Measurements from ENCODE around the gene CDCA8. TPM values are rescaled to one million over a fixed set of nuclear protein-coding genes. Genes with fewer than 3 reads are reported as not detected.

The CDCA8 gene
- total RNA-seq, 1 donor from 2014 or later = 5.5 TPM

DNA sequence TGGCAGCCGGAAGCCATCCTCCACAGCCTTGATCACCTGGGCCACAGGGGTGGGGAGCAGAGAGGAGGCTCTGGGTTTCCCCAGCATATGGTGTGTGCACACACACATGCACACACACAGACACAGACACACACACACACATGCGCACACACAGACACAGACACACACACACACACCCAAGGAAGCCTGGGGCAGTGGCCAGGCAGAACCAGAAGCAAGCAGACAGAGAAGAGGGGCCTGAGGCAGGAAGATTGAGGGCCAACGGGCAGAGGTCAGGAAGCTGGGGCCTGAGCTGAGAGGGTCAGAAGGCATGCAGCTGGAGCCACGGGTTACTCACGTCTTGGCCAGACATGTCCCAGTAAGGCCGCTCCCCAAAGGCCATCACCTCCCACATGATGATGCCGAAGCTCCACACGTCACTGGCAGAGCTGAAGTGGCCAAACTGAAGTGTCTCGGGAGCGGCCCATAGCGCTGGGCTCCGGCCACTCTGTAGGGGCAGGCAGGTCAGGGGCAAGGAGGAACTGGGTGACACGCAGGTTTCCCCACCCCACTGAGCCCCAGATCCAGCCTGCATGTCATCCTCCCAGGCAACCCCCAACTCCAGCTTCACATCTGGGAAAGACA, 27.4 kb downstream of the CDCA8 start:
- H3K9me3 ChIP-seq (ENCODE audit: insufficient read depth, low read depth, low read length) = no peaks in the 10 kb centered on the region
- Mint-ChIP-seq H3K4me1 (ENCODE audit: low read depth, unreplicated experiment) (peaks cover 1% of the 10 kb centered on the region), H3K27me3 (ENCODE audit: low read depth, unreplicated experiment) (peaks cover 52% of the 10 kb centered on the region), H3K9me3 (ENCODE audit: unreplicated experiment) (no peaks in the 10 kb centered on the region), H3K27ac (ENCODE audit: unreplicated experiment) (no peak overlapping the region), H3K4me3 (ENCODE audit: unreplicated experiment) (no peak overlapping the region), H3K36me3 (ENCODE audit: low read depth, unreplicated experiment) (peaks cover 2% of the 10 kb centered on the region)
- H3K9ac ChIP-seq (ENCODE audit: low read length) = no peak overlapping the region
- H2AFZ ChIP-seq (ENCODE audit: low read depth, low read length) = no peak overlapping the region
- H3K4me1 ChIP-seq (ENCODE audit: insufficient read depth, low read length) = no peaks in the 10 kb centered on the region
- no peak overlapping the region for H3K27ac ChIP-seq (ENCODE audit: low read depth, low read length)
- H3K79me2 ChIP-seq (ENCODE audit: insufficient read depth, low read length) = no peaks in the 10 kb centered on the region
- H3K36me3 ChIP-seq (ENCODE audit: insufficient read depth, low read length) = no peaks in the 10 kb centered on the region
- no peak overlapping the region for H3K4me3 ChIP-seq (ENCODE audit: insufficient read depth, low read depth, low read length)
- DNase-seq (ENCODE audit: low read depth) (no peak), FAIRE-seq (no peak)
- H3K27me3 ChIP-seq (ENCODE audit: insufficient read depth, low read length) = peaks cover 6% of the 10 kb centered on the region
- H4K20me1 ChIP-seq (ENCODE audit: insufficient read depth, low read length) = no peaks in the 10 kb centered on the region
- TF ChIP-seq, protein P1, sequence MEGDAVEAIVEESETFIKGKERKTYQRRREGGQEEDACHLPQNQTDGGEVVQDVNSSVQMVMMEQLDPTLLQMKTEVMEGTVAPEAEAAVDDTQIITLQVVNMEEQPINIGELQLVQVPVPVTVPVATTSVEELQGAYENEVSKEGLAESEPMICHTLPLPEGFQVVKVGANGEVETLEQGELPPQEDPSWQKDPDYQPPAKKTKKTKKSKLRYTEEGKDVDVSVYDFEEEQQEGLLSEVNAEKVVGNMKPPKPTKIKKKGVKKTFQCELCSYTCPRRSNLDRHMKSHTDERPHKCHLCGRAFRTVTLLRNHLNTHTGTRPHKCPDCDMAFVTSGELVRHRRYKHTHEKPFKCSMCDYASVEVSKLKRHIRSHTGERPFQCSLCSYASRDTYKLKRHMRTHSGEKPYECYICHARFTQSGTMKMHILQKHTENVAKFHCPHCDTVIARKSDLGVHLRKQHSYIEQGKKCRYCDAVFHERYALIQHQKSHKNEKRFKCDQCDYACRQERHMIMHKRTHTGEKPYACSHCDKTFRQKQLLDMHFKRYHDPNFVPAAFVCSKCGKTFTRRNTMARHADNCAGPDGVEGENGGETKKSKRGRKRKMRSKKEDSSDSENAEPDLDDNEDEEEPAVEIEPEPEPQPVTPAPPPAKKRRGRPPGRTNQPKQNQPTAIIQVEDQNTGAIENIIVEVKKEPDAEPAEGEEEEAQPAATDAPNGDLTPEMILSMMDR (IDR thresholded peaks at IDR 0.05; ENCODE audit: insufficient read depth, low read depth, low read length) = no peak
- TF ChIP-seq EZH2 (IDR thresholded peaks at IDR 0.05; ENCODE audit: insufficient read depth, low read length) = no peak
- no peak overlapping the region for H3K4me2 ChIP-seq (ENCODE audit: low read length)

DNA sequence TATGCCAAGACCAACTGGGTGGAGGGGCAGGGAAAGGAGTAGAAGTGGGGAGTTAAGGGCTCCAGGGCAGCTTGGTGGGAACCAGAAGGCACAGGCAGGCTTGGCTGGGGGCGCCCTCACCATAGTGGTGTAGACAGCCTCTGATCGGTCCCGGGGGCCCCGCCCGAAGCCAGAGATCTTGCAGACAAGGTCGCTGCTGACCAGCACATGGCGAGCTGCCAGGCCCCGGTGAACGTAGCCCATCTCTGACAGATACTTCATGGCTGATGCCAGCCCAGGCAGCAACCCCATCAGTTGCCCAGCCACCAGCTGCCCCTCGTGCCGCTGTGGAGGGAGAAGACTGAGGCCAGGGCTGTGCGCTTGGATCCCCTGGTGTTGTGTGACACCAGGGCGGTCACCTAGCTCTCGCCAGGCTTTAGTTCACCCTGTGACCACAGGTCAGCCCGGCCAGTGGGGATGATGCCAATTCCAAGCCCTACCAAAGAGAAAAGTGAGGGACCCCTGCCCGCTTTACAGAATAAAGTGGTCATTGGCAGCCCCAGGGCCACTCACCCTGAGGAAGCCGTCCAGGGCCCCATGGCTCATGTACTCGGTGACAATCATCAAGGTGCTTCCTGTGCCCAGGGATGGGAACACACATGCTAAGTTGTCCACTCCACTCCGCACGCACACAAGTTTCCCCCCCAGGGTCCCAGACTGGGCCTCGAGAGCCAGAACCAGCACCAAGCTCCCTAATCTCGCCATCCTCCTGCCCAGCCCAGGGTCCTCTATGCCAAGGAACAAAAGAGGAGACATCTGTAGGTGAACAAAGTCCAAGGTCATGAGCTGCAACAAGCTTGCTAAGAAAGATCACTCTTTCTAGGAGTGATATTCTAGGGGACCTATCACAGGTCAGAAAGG, 28.2 kb downstream of the CDCA8 start:
- Histone ChIP-seq H3K36me3 (ENCODE audit: insufficient read depth, low read length) (no peaks in the 10 kb centered on the region), H3K4me1 (ENCODE audit: insufficient read depth, low read length) (no peaks in the 10 kb centered on the region), H3K27ac (ENCODE audit: low read depth, low read length) (no peak overlapping the region), H3K9ac (ENCODE audit: low read length) (no peak overlapping the region), H3K79me2 (ENCODE audit: insufficient read depth, low read length) (no peaks in the 10 kb centered on the region), H4K20me1 (ENCODE audit: insufficient read depth, low read length) (no peaks in the 10 kb centered on the region), H3K4me2 (ENCODE audit: low read length) (no peak overlapping the region), H3K27me3 (ENCODE audit: insufficient read depth, low read length) (peaks cover 6% of the 10 kb centered on the region), H2AFZ (ENCODE audit: low read depth, low read length) (no peak overlapping the region), H3K9me3 (ENCODE audit: insufficient read depth, low read depth, low read length) (no peaks in the 10 kb centered on the region), H3K4me3 (ENCODE audit: insufficient read depth, low read depth, low read length) (no peak overlapping the region)
- Mint-ChIP-seq H3K4me3 (ENCODE audit: unreplicated experiment) (no peak overlapping the region), H3K9me3 (ENCODE audit: unreplicated experiment) (no peaks in the 10 kb centered on the region), H3K27me3 (ENCODE audit: low read depth, unreplicated experiment) (peaks cover 52% of the 10 kb centered on the region), H3K36me3 (ENCODE audit: low read depth, unreplicated experiment) (peaks cover 2% of the 10 kb centered on the region), H3K4me1 (ENCODE audit: low read depth, unreplicated experiment) (peaks cover 1% of the 10 kb centered on the region), H3K27ac (ENCODE audit: unreplicated experiment) (no peak overlapping the region)
- FAIRE-seq (no peak), DNase-seq (ENCODE audit: low read depth) (no peak)
- no peak for TF ChIP-seq EZH2 (IDR thresholded peaks at IDR 0.05; ENCODE audit: insufficient read depth, low read length)
- TF ChIP-seq, protein P1 (IDR thresholded peaks at IDR 0.05; ENCODE audit: insufficient read depth, low read depth, low read length) = no peak

Data from astrocyte (in vitro differentiated cells and primary cell).